Measurements from ENCODE around the gene HOXC11. TPM values are rescaled to one million over a fixed set of nuclear protein-coding genes. Genes with fewer than 3 reads are reported as not detected.

The HOXC11 gene
- total RNA-seq, 1 donor from 2014 or later = not detected

- Mint-ChIP-seq H3K9me3 (ENCODE audit: unreplicated experiment) (no peaks in the 10 kb centered on the region), H3K4me1 (ENCODE audit: unreplicated experiment) (peaks cover 16% of the 10 kb centered on the region), H3K4me3 (ENCODE audit: unreplicated experiment) (no peak overlapping the region), H3K27me3 (ENCODE audit: unreplicated experiment) (peaks cover 95% of the 10 kb centered on the region), H3K36me3 (ENCODE audit: unreplicated experiment) (no peaks in the 10 kb centered on the region), H3K27ac (ENCODE audit: unreplicated experiment) (no peak overlapping the region)
- no peak for DNase-seq (ENCODE audit: extremely low spot score, unreplicated experiment)
- no peak for TF ChIP-seq CTCF (IDR thresholded peaks at IDR 0.05)
These were observed 12.7 kb downstream of the HOXC11 start for GRCh38 chr12:53985692-53985993.

DNA sequence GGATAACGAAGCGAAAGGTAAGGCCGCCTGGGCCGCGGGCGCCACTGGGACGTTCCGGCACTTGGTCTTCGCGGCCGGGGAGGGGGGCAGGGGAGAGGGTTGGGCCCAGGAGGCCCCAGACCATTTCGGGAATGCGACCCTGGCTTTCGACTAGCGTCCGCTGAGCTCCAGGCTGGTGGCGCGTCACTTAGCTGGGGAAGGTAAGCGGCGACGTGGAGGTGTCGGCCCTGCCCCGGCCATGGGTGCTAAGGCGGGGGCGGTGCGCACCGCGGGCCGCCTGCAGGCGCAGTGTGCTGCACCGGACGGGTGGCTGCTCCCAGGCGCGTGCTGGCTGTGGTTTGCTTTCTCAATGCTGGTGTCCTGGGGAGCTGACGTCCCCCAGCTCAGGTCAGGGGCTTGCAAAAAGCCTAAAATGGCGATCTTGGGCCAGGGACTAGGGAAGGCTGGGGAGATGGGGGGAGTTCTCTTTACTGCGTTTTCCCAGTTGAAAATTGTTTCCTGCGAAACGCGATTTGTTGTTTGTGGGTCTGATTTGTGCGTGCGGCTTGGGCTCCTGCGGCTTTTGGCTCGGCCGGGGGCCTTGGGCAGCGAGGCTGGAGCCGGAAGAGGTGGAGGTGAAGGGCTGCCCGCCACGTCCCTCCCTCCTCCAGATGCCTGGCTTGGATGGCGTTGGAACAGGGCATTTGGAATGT, 13.2 kb downstream of the HOXC11 start:
- no peak overlapping the region for H3K27ac Mint-ChIP-seq (ENCODE audit: unreplicated experiment)
- DNase-seq (ENCODE audit: extremely low spot score, unreplicated experiment) = no peak
- no peaks in the 10 kb centered on the region for H3K9me3 Mint-ChIP-seq (ENCODE audit: unreplicated experiment)
- H3K27me3 Mint-ChIP-seq (ENCODE audit: unreplicated experiment) = peaks cover 95% of the 10 kb centered on the region
- no peak for TF ChIP-seq CTCF (IDR thresholded peaks at IDR 0.05)
- no peaks in the 10 kb centered on the region for H3K36me3 Mint-ChIP-seq (ENCODE audit: unreplicated experiment)
- H3K4me1 Mint-ChIP-seq (ENCODE audit: unreplicated experiment) = peaks cover 16% of the 10 kb centered on the region
- no peak overlapping the region for H3K4me3 Mint-ChIP-seq (ENCODE audit: unreplicated experiment)

- H3K27me3 Mint-ChIP-seq (ENCODE audit: unreplicated experiment) = peaks cover 95% of the 10 kb centered on the region
- no peak for DNase-seq (ENCODE audit: extremely low spot score, unreplicated experiment)
These were observed 14.0 kb downstream of the HOXC11 start for GRCh38 chr12:53986686-53987483.

DNA sequence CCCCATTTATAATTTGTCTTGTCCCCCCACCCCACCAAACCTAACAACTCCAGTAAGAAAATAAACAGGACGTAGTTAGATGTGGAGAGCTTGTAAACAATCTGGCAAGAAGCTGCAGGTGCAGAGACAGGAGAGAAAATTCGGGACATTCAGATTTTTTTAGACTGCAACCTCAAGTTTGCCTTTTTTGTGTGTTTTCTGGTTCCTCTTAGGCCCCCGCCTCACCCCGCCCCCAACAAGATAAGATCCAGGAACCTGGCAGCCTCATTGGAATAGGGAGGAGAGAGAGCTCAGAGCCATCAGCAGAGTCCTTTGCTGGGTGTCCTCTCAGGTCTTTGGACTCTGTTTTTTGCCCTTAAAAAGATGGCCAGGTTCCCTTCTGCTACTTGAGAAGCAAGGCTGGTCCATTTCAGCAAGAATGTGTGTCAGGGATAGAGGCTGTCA, 14.9 kb downstream of the HOXC11 start:
- Mint-ChIP-seq H3K4me3 (ENCODE audit: unreplicated experiment) (no peak overlapping the region), H3K9me3 (ENCODE audit: unreplicated experiment) (no peaks in the 10 kb centered on the region), H3K27me3 (ENCODE audit: unreplicated experiment) (peaks cover 95% of the 10 kb centered on the region), H3K27ac (ENCODE audit: unreplicated experiment) (no peak overlapping the region), H3K4me1 (ENCODE audit: unreplicated experiment) (peaks cover 16% of the 10 kb centered on the region), H3K36me3 (ENCODE audit: unreplicated experiment) (no peaks in the 10 kb centered on the region)
- no peak for TF ChIP-seq CTCF (IDR thresholded peaks at IDR 0.05)
- DNase-seq (ENCODE audit: extremely low spot score, unreplicated experiment) = no peak

More at GRCh38 chr12:53986686-53987483, 14.0 kb downstream of the HOXC11 start:
- Mint-ChIP-seq H3K4me1 (ENCODE audit: unreplicated experiment) (peaks cover 16% of the 10 kb centered on the region), H3K27ac (ENCODE audit: unreplicated experiment) (no peak overlapping the region), H3K36me3 (ENCODE audit: unreplicated experiment) (no peaks in the 10 kb centered on the region), H3K9me3 (ENCODE audit: unreplicated experiment) (no peaks in the 10 kb centered on the region), H3K4me3 (ENCODE audit: unreplicated experiment) (no peak overlapping the region)
- no peak for TF ChIP-seq CTCF (IDR thresholded peaks at IDR 0.05)

GRCh38 chr12:53988541-53989226, 15.8 kb downstream of the HOXC11 start:
- Mint-ChIP-seq H3K36me3 (ENCODE audit: unreplicated experiment) (no peaks in the 10 kb centered on the region), H3K4me3 (ENCODE audit: unreplicated experiment) (no peak overlapping the region), H3K4me1 (ENCODE audit: unreplicated experiment) (peaks cover 16% of the 10 kb centered on the region), H3K9me3 (ENCODE audit: unreplicated experiment) (no peaks in the 10 kb centered on the region), H3K27me3 (ENCODE audit: unreplicated experiment) (peaks cover 95% of the 10 kb centered on the region), H3K27ac (ENCODE audit: unreplicated experiment) (no peak overlapping the region)
- DNase-seq (ENCODE audit: extremely low spot score, unreplicated experiment) = no peak
- no peak for TF ChIP-seq CTCF (IDR thresholded peaks at IDR 0.05)
